SK-N-SH (cell line): ENCODE results near the gene CCNA1. TPM values are rescaled to one million over a fixed set of nuclear protein-coding genes. Genes with fewer than 3 reads are reported as not detected.

ENCODE experiments used
- CTCF ChIA-PET: fragments of 300-600, 350-600 bp; formaldehyde crosslinking; extraction: SDS; loops from one replicate; lab custom pipeline; 2021; lab: Yijun Ruan, JAX
- POLR2A ChIA-PET: fragments of 350-600 bp; sonication (Branson Sonifier 250); formaldehyde crosslinking; extraction: SDS; loops from one replicate; lab custom pipeline; 2020; ENCODE audit warnings: antibody characterized with exemption, inconsistent platforms; lab: Yijun Ruan, JAX
- DNase-seq: peaks from one replicate; pipeline ENCODE4 v3.0.0; 2012
- H2AFZ ChIP-seq: fragments of 200-600 bp; sonication (generic); 2 replicates; pipeline ENCODE4 v1.8.1; 2016; ENCODE audit warnings: antibody characterized with exemption, mild to moderate bottlenecking, low read depth
- H3F3A ChIP-seq: fragments of 200-600 bp; sonication (generic); replicated peaks from 2 replicates; pipeline ENCODE3; 2016; ENCODE audit warnings: antibody characterized with exemption, mild to moderate bottlenecking; ENCODE audit not compliant: insufficient read depth
- H3K27ac ChIP-seq, 2 experiments: fragments of 200-500 bp in 1 of 2; fragments of 200-600 bp in 1 of 2; sonication (Bioruptor generic) in 1 of 2; sonication (generic), shearing (Covaris generic) in 1 of 2; 2 replicates each; pipeline versions ENCODE4 v1.5.1 to v1.6.1; 2014 to 2016; ENCODE audit warnings: low read depth in 2 of 2, inconsistent platforms in 1 of 2, low read length in 1 of 2, mild to moderate bottlenecking in 1 of 2, mixed read lengths in 1 of 2
- H3K27me3 ChIP-seq: fragments of 200-600 bp; sonication (generic), shearing (Covaris generic); 2 replicates; pipeline ENCODE4 v1.6.1; 2016; ENCODE audit warnings: mixed run types; ENCODE audit not compliant: insufficient read depth
- H3K36me3 ChIP-seq, 2 experiments: fragments of 200-500 bp in 1 of 2; fragments of 200-600 bp in 1 of 2; sonication (Bioruptor generic) in 1 of 2; sonication (generic) in 1 of 2; replicated peaks in 1 of 2; 2 replicates each; pipeline versions ENCODE3 to v1.5.1; 2014 to 2016; ENCODE audit warnings: low read length in 1 of 2, mild to moderate bottlenecking in 1 of 2; ENCODE audit not compliant: insufficient read depth in 2 of 2, control insufficient read depth in 1 of 2
- H3K4me1 ChIP-seq, 2 experiments: fragments of 200-500 bp in 1 of 2; fragments of 200-600 bp in 1 of 2; sonication (Bioruptor generic) in 1 of 2; sonication (generic), shearing (Covaris generic) in 1 of 2; 2 replicates each; pipeline versions ENCODE4 v1.5.1 to v1.6.1; 2014 to 2016; ENCODE audit warnings: low read depth in 1 of 2, low read length in 1 of 2, mixed run types in 1 of 2; ENCODE audit not compliant: insufficient read depth in 2 of 2, control insufficient read depth in 1 of 2
- H3K4me2 ChIP-seq: fragments of 200-600 bp; sonication (generic), shearing (Covaris generic); 2 replicates; pipeline ENCODE4 v1.6.1; 2017; ENCODE audit warnings: mixed run types
- H3K4me3 ChIP-seq, 2 experiments: fragments of 200-500 bp in 1 of 2; fragments of 200-600 bp in 1 of 2; sonication (Bioruptor generic) in 1 of 2; sonication (generic), shearing (Covaris generic) in 1 of 2; 2 replicates each; pipeline versions ENCODE4 v1.5.1 to v1.8.1; 2014 to 2016; ENCODE audit warnings: low read depth in 2 of 2, inconsistent platforms in 1 of 2, low read length in 1 of 2, mild to moderate bottlenecking in 1 of 2, mixed read lengths in 1 of 2, moderate library complexity in 1 of 2
- H3K79me2 ChIP-seq: fragments of 200-600 bp; sonication (generic); 2 replicates; pipeline ENCODE4 v1.8.1; 2017; ENCODE audit warnings: mild to moderate bottlenecking; ENCODE audit not compliant: insufficient read depth
- H3K9ac ChIP-seq: fragments of 200-600 bp; sonication (generic); 2 replicates; pipeline ENCODE4 v1.6.1; 2017; ENCODE audit warnings: mixed run types
- H3K9me2 ChIP-seq: fragments of 200-600 bp; sonication (generic); 2 replicates; pipeline ENCODE4 v1.6.1; 2017; ENCODE audit warnings: mixed run types
- H3K9me3 ChIP-seq: fragments of 200-600 bp; sonication (generic); 2 replicates; pipeline ENCODE4 v1.6.1; 2017; ENCODE audit warnings: mixed run types, mild to moderate bottlenecking, moderate library complexity
- H4K20me1 ChIP-seq: fragments of 200-600 bp; sonication (generic); 2 replicates; pipeline ENCODE4 v1.6.1; 2017; ENCODE audit warnings: mild to moderate bottlenecking, mixed run types; ENCODE audit not compliant: insufficient read depth
- CHD2 ChIP-seq: fragments of 150-350 bp; IDR thresholded peaks from 2 replicates; pipeline ENCODE4 v1.6.1; 2018; ENCODE audit warnings: low read length; ENCODE audit not compliant: partially characterized antibody
- EZH2phosphoT487 ChIP-seq: fragments of 200-600 bp; sonication (generic); IDR thresholded peaks from 2 replicates; pipeline ENCODE4 v1.6.1; 2017; ENCODE audit warnings: low read depth, mixed run types, mild to moderate bottlenecking, antibody characterized with exemption, moderate library complexity, borderline replicate concordance
- FOXJ3 ChIP-seq: sonication (generic); formaldehyde crosslinking; IDR thresholded peaks from 2 replicates; pipeline ENCODE4 v1.5.1; 2020; ENCODE audit warnings: mild to moderate bottlenecking, missing genetic modification reagents
- FOXM1 ChIP-seq: IDR thresholded peaks from 2 replicates; pipeline ENCODE4 v1.4.0; 2012; ENCODE audit warnings: low read depth, mild to moderate bottlenecking
- GABPA ChIP-seq: IDR thresholded peaks from 2 replicates; pipeline ENCODE4 v1.4.0; 2012; ENCODE audit warnings: low read depth, mild to moderate bottlenecking
- JUND ChIP-seq: IDR thresholded peaks from 2 replicates; pipeline ENCODE4 v1.4.0; 2012
- MEF2A ChIP-seq: IDR thresholded peaks from 2 replicates; pipeline ENCODE4 v1.4.0; 2012; ENCODE audit warnings: low read depth, borderline replicate concordance
- NFIC ChIP-seq: IDR thresholded peaks from 2 replicates; pipeline ENCODE4 v1.4.0; 2012; ENCODE audit warnings: borderline replicate concordance
- RCOR1 ChIP-seq: fragments of 150-350 bp; IDR thresholded peaks from 2 replicates; pipeline ENCODE4 v1.6.1; 2017; ENCODE audit warnings: antibody characterized with exemption, low read length
- RFX5 ChIP-seq: IDR thresholded peaks from 2 replicates; pipeline ENCODE4 v1.6.1; 2012; ENCODE audit warnings: mild to moderate bottlenecking, improper control_type of control experiment, low read length
- RXRA ChIP-seq: IDR thresholded peaks from 2 replicates; pipeline ENCODE4 v1.4.0; 2012; ENCODE audit warnings: low read depth, mild to moderate bottlenecking, borderline replicate concordance
- SIN3A ChIP-seq: IDR thresholded peaks from 2 replicates; pipeline ENCODE4 v1.6.1; 2012; ENCODE audit warnings: low read depth, mild to moderate bottlenecking, low read length, moderate library complexity, borderline replicate concordance
- TAF1 ChIP-seq: IDR thresholded peaks from 2 replicates; pipeline ENCODE4 v1.6.1; 2012; ENCODE audit warnings: low read depth, mild to moderate bottlenecking, low read length, moderate library complexity, borderline replicate concordance
- WGBS: methylation state at CpG from one replicate; pipeline ENCODE4 v1.1.6; 2017; ENCODE audit warnings: low lambda C conversion rate; 5-methylcytosine and 5-hydroxymethylcytosine counted together
- polyA plus RNA-seq, 3 experiments: library from polyadenylated mRNA; depleted of rRNA; stranded (reverse); fragments of >200 nt; gene quantifications; 2 replicates each; pipeline ENCODE4 v1.2.3, GENCODE V29; 2012
- TF ChIP-seq, protein P1 (sequence below): IDR thresholded peaks from 2 replicates; pipeline ENCODE4 v1.4.0; 2012; ENCODE audit warnings: low read depth, borderline replicate concordance
- TF ChIP-seq, protein P2 (sequence below): fragments of 150-350 bp; IDR thresholded peaks from 2 replicates; pipeline ENCODE4 v1.6.1; 2016; ENCODE audit warnings: mild to moderate bottlenecking, low read depth, low read length
- TF ChIP-seq, protein P3 (sequence below): fragments of 200-600 bp; sonication (generic); IDR thresholded peaks from 2 replicates; pipeline ENCODE4 v1.6.1; 2017; ENCODE audit warnings: antibody characterized with exemption, mild to moderate bottlenecking, moderate library complexity

Gene CCNA1
- polyA plus RNA-seq, 1 of the 3 experiments (the other 2 are of a cell fraction) = 0.23 TPM

DNA sequence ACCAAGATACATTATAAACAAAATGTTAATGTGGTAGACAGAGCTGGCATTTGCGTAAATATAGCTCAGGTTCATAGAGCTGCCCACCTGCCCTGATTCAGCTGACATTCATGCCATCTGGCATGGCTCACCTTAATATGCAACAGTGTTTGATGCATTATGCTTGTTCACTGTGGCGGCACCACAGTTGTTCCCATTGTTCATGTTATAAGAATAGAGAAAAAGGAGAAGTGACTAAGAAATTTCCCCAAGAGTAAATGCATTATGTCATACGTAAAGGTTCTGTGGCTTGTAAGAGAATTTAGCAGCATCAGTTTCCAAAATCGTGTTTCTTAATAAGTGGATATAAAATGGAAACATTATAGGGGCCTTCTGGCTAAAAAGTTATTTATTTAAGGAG lies 4.5 kb downstream of the CCNA1 start (continued):
- TF ChIP-seq, protein P1, sequence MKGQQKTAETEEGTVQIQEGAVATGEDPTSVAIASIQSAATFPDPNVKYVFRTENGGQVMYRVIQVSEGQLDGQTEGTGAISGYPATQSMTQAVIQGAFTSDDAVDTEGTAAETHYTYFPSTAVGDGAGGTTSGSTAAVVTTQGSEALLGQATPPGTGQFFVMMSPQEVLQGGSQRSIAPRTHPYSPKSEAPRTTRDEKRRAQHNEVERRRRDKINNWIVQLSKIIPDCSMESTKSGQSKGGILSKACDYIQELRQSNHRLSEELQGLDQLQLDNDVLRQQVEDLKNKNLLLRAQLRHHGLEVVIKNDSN = no peak
- no peak for TF ChIP-seq FOXJ3 (CRISPR knock-in tag)
- TF ChIP-seq, all 33 proteins: peak for 0

DNA sequence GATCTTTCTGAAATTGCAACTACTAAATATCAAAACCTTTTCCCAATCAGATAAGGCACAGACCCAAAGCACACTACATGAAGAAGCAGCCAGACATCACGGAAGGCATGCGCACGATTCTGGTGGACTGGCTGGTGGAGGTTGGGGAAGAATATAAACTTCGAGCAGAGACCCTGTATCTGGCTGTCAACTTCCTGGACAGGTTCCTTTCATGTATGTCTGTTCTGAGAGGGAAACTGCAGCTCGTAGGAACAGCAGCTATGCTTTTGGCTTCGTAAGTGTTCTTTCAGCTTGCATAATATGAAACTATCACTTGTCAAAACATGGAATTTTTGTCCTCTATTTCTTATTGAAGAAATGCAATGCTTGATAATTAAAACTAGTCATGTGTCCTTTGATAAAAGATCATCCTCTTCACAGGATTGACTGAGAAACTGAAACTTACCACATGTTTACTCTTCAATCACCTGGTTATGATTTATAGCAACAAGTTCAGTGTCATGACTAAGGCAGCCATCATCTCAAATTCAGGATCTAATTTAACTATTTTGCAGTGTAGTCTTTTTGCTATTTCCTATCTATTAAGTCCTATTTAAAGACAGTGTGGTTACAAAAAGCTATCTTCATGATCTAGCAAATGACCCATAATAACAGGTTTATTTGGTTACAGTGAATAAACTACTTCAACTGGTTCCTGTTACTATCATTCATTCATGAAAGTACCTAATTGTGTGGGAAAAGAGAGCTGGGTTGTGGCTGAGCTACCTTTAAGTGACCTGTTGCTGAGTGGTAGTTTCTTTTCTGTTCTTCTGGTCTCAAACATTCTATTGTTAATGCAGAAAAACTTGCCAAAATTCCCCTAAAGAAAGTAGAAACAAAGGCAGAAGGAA lies 6.5 kb downstream of the CCNA1 start:
- CTCF ChIA-PET = interaction anchor here (1.1 to 1.8 kb wide), 2 partner anchors 19 to 29 kb away, joined by 3 to 6 read pairs; no protein-coding TSS in a partner anchor
- WGBS = 20% methylated on average over 6 of the region's 6 CpGs

More for the DNA sequence above, 6.5 kb downstream of the CCNA1 start:
- H3K27me3 ChIP-seq = peaks cover 29% of the 10 kb centered on the region
- TF ChIP-seq CHD2 = no peak
- no peak for TF ChIP-seq MEF2A
- TF ChIP-seq NFIC = no peak
- TF ChIP-seq SIN3A = no peak
- no peak for TF ChIP-seq RFX5
- no peak for TF ChIP-seq RCOR1
- no peak for TF ChIP-seq GABPA
- no peak for TF ChIP-seq FOXJ3 (CRISPR knock-in tag)
- TF ChIP-seq, protein P2, sequence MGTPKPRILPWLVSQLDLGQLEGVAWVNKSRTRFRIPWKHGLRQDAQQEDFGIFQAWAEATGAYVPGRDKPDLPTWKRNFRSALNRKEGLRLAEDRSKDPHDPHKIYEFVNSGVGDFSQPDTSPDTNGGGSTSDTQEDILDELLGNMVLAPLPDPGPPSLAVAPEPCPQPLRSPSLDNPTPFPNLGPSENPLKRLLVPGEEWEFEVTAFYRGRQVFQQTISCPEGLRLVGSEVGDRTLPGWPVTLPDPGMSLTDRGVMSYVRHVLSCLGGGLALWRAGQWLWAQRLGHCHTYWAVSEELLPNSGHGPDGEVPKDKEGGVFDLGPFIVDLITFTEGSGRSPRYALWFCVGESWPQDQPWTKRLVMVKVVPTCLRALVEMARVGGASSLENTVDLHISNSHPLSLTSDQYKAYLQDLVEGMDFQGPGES = no peak
- TF ChIP-seq TAF1 = no peak
- no peak for TF ChIP-seq RXRA
- no peak for TF ChIP-seq EZH2phosphoT487
- no peak for TF ChIP-seq JUND
- TF ChIP-seq FOXM1 = no peak
- TF ChIP-seq, protein P3, sequence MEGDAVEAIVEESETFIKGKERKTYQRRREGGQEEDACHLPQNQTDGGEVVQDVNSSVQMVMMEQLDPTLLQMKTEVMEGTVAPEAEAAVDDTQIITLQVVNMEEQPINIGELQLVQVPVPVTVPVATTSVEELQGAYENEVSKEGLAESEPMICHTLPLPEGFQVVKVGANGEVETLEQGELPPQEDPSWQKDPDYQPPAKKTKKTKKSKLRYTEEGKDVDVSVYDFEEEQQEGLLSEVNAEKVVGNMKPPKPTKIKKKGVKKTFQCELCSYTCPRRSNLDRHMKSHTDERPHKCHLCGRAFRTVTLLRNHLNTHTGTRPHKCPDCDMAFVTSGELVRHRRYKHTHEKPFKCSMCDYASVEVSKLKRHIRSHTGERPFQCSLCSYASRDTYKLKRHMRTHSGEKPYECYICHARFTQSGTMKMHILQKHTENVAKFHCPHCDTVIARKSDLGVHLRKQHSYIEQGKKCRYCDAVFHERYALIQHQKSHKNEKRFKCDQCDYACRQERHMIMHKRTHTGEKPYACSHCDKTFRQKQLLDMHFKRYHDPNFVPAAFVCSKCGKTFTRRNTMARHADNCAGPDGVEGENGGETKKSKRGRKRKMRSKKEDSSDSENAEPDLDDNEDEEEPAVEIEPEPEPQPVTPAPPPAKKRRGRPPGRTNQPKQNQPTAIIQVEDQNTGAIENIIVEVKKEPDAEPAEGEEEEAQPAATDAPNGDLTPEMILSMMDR = no peak
- POLR2A ChIA-PET = no interaction called here
- H3K9me3 ChIP-seq = no peaks in the 10 kb centered on the region
- no peaks in the 10 kb centered on the region for H3K4me1 ChIP-seq
- H3K79me2 ChIP-seq = no peaks in the 10 kb centered on the region
- no peak for DNase-seq
- no peaks in the 10 kb centered on the region for H3K36me3 ChIP-seq
- no peak overlapping the region for H3K4me2 ChIP-seq
- H4K20me1 ChIP-seq = no peaks in the 10 kb centered on the region
- H3K9ac ChIP-seq = no peak overlapping the region
- no peak overlapping the region for H3K27ac ChIP-seq
- no peaks in the 10 kb centered on the region for H3K9me2 ChIP-seq
- H2AFZ ChIP-seq = no peak overlapping the region
- H3F3A ChIP-seq = no peaks in the 10 kb centered on the region
- H3K4me3 ChIP-seq = no peak overlapping the region
